DMS79 (cell line): ENCODE results near the gene VIL1.

Source experiments
- DNase-seq: peaks from one replicate; lab custom pipeline; 2025; lab: John Stamatoyannopoulos, UW

Gene VIL1

GRCh38 chr2:218406209-218406948 is 12.5 kb upstream of the VIL1 start:
- DNase-seq: peak; percentile 80

GRCh38 chr2:218406949-218407618 is 11.8 kb upstream of the VIL1 start:
- peak; percentile 60 for DNase-seq

GRCh38 chr2:218407717-218408116 is 11.2 kb upstream of the VIL1 start:
- DNase-seq: no peak

GRCh38 chr2:218418321-218418716 is 604 bp upstream of the VIL1 start:
- DNase-seq: no peak

- DNase-seq: no peak
Measured at GRCh38 chr2:218419630-218420216, 800 bp downstream of the VIL1 start.

GRCh38 chr2:218421027-218421426 is 2.1 kb downstream of the VIL1 start:
- no peak for DNase-seq

GRCh38 chr2:218422403-218423086 is 3.6 kb downstream of the VIL1 start:
- DNase-seq: no peak

GRCh38 chr2:218423584-218423983 is 4.7 kb downstream of the VIL1 start:
- DNase-seq: no peak

GRCh38 chr2:218425531-218425930 is 6.6 kb downstream of the VIL1 start:
- no peak for DNase-seq

GRCh38 chr2:218427741-218428140 is 8.8 kb downstream of the VIL1 start:
- no peak for DNase-seq

- no peak for DNase-seq
Measured at GRCh38 chr2:218428846-218429558, 10.1 kb downstream of the VIL1 start.

- no peak for DNase-seq
Measured at GRCh38 chr2:218429911-218430692, 11.2 kb downstream of the VIL1 start.

- no peak for DNase-seq
Measured at GRCh38 chr2:218430721-218431120, 11.8 kb downstream of the VIL1 start.

- no peak for DNase-seq
Measured at GRCh38 chr2:218431878-218432277, 13.0 kb downstream of the VIL1 start.

GRCh38 chr2:218432676-218433365 is 13.9 kb downstream of the VIL1 start:
- no peak for DNase-seq

- DNase-seq: no peak
Measured at GRCh38 chr2:218434456-218434855, 15.5 kb downstream of the VIL1 start.

- DNase-seq: no peak
Measured at GRCh38 chr2:218435003-218435982, 16.4 kb downstream of the VIL1 start.

GRCh38 chr2:218436992-218437391 is 18.1 kb downstream of the VIL1 start:
- DNase-seq: no peak

- DNase-seq: no peak
Measured at GRCh38 chr2:218437969-218438368, 19.0 kb downstream of the VIL1 start.
